K562 (cell line): ENCODE data around the gene SCIN. TPM values are rescaled to one million over a fixed set of nuclear protein-coding genes. Genes with fewer than 3 reads are reported as not detected.

ENCODE experiments used
- ATAC-seq: fragments of 200-7000 bp; cut with Tn5 transposase; 3 replicates; pipeline ENCODE4 v1.9.1; 2020; ENCODE audit warnings: moderate library complexity
- BruUV-seq: library from RNA; stranded (reverse); fragments of 400-500 nt; replicated peaks from 2 replicates; lab custom pipeline; 2021; lab: Mats Ljungman, UMichigan
- CTCF ChIA-PET: fragments of 300-600 bp; formaldehyde crosslinking; extraction: SDS; loops from one replicate; lab custom pipeline; 2021; ENCODE audit warnings: low intra/inter-chr PET ratio; lab: Yijun Ruan, JAX
- POLR2A ChIA-PET: fragments of 300-600, 350-650 bp; sonication (Branson Sonifier 250); formaldehyde crosslinking; extraction: SDS; loops from one replicate; lab custom pipeline; 2021; ENCODE audit warnings: antibody characterized with exemption, inconsistent platforms; lab: Yijun Ruan, JAX
- DNase-seq, 4 experiments: peaks; one replicate each; pipeline versions ENCODE4 v3.0.0 to v3.0.0-alpha.2; 2011 to 2018; ENCODE audit warnings: low spot score in 3 of 4, mixed read lengths in 3 of 4; ENCODE audit errors: extremely low read depth in 1 of 4
- FAIRE-seq: peaks from 2 replicates; lab custom pipeline; 2011; peaks lifted over from hg19 to GRCh38; lab: Jason Lieb, UNC
- H2AFZ ChIP-seq: 2 replicates; pipeline ENCODE4 v1.6.0; 2011; ENCODE audit warnings: low read depth, low read length, control low read depth, inconsistent platforms
- H3K27ac ChIP-seq: fragments of 200-600 bp; 3 replicates; pipeline ENCODE4 v1.8.0; 2011; ENCODE audit warnings: low read depth, mild to moderate bottlenecking, control low read depth, inconsistent platforms, low read length, moderate library complexity, mixed read lengths; ENCODE audit errors: extremely low read depth
- H3K27me3 ChIP-seq, 2 experiments: fragments of 300-600 bp in 1 of 2; 2 replicates in 1 of 2; 3 replicates in 1 of 2; pipeline versions ENCODE4 v1.6.0 to v1.8.0; 2011; ENCODE audit warnings: inconsistent platforms in 2 of 2, low read length in 2 of 2, mild to moderate bottlenecking in 1 of 2, mixed read lengths in 1 of 2, moderate library complexity in 1 of 2; ENCODE audit not compliant: control insufficient read depth in 2 of 2, insufficient read depth in 2 of 2
- H3K36me3 ChIP-seq: fragments of 300-600 bp; 3 replicates; pipeline ENCODE4 v1.8.0; 2011; ENCODE audit warnings: mild to moderate bottlenecking, low read length, inconsistent platforms; ENCODE audit not compliant: control insufficient read depth, insufficient read depth
- H3K4me1 ChIP-seq, 2 experiments: fragments of 200-600 bp in 1 of 2; replicated peaks in 1 of 2; 2 replicates in 1 of 2; 3 replicates in 1 of 2; pipeline versions ENCODE4 v1.5.1 to v1.8.0; 2011; ENCODE audit warnings: inconsistent platforms in 2 of 2, low read length in 2 of 2, mild to moderate bottlenecking in 1 of 2, mixed read lengths in 1 of 2, moderate library complexity in 1 of 2; ENCODE audit not compliant: control insufficient read depth in 2 of 2, insufficient read depth in 2 of 2
- H3K4me2 ChIP-seq: 2 replicates; pipeline ENCODE4 v1.6.1; 2011; ENCODE audit warnings: low read length, control low read depth, inconsistent platforms, mixed read lengths; ENCODE audit not compliant: insufficient read depth
- H3K4me3 ChIP-seq: fragments of 200-600 bp; sonication (generic), shearing (Covaris generic); 2 replicates; pipeline ENCODE4 v1.5.1; 2016; ENCODE audit warnings: control low read depth, inconsistent platforms
- H3K79me2 ChIP-seq: fragments of 200-600 bp; 3 replicates; pipeline ENCODE4 v1.8.0; 2011; ENCODE audit warnings: low read length, inconsistent platforms; ENCODE audit not compliant: control insufficient read depth, insufficient read depth
- H3K9ac ChIP-seq, 2 experiments: 2 replicates each; pipeline versions ENCODE4 v1.6.0 to v1.6.1; 2011; ENCODE audit warnings: low read depth in 2 of 2, low read length in 2 of 2, control low read depth in 1 of 2, inconsistent platforms in 1 of 2, mild to moderate bottlenecking in 1 of 2, mixed read lengths in 1 of 2; ENCODE audit not compliant: insufficient read depth in 1 of 2
- H3K9me1 ChIP-seq: one replicate; pipeline ENCODE4 v1.6.0; 2011; ENCODE audit warnings: inconsistent platforms, mild to moderate bottlenecking, low read length, moderate library complexity; ENCODE audit not compliant: control insufficient read depth, insufficient read depth
- H3K9me3 ChIP-seq: replicated peaks from 2 replicates; pipeline ENCODE4 v1.5.1; 2011; ENCODE audit warnings: low read depth, low read length, inconsistent platforms; ENCODE audit not compliant: control insufficient read depth, insufficient read depth
- H4K20me1 ChIP-seq: replicated peaks from 2 replicates; pipeline ENCODE4 v1.6.1; 2011; ENCODE audit warnings: low read length, inconsistent platforms, mixed read lengths; ENCODE audit not compliant: control insufficient read depth, insufficient read depth
- ATF2 ChIP-seq: sonication (generic); formaldehyde crosslinking; IDR thresholded peaks from 2 replicates; pipeline ENCODE4 v1.8.1; 2022; ENCODE audit warnings: missing genetic modification reagents
- BACH1 ChIP-seq: fragments of 200-800 bp; sonication (Bioruptor generic); IDR thresholded peaks from 2 replicates; pipeline ENCODE4 v1.6.1; 2016; ENCODE audit warnings: missing genetic modification characterization, missing compliant biosample characterization
- CBFA2T3 ChIP-seq: fragments of 450-650 bp; IDR thresholded peaks from 2 replicates; pipeline ENCODE4 v1.6.1; 2017
- CCNT2 ChIP-seq: IDR thresholded peaks from 2 replicates; pipeline ENCODE4 v1.6.1; 2011; ENCODE audit warnings: borderline replicate concordance, low read depth, mild to moderate bottlenecking, moderate library complexity, mixed read lengths, low read length; ENCODE audit not compliant: insufficient read length; ENCODE audit errors: extremely low read depth
- EGR1 ChIP-seq: fragments of 450-650 bp; conservative IDR thresholded peaks from 2 replicates; pipeline ENCODE4 v1.6.1; 2017; ENCODE audit warnings: mild to moderate bottlenecking
- HDAC1 ChIP-seq, 2 experiments: fragments of 450-650 bp; IDR thresholded peaks; 2 replicates each; pipeline ENCODE4 v1.6.1; 2016 to 2017; ENCODE audit warnings: inconsistent platforms in 1 of 2, mild to moderate bottlenecking in 1 of 2, moderate library complexity in 1 of 2
- KDM1A ChIP-seq, 2 experiments: fragments of 450-650 bp; IDR thresholded peaks; 2 replicates each; pipeline ENCODE4 v1.6.1; 2016; ENCODE audit warnings: mild to moderate bottlenecking in 2 of 2
- RCOR1 ChIP-seq, 2 experiments: IDR thresholded peaks; 2 replicates each; pipeline ENCODE4 v1.6.1; 2012; ENCODE audit warnings: low read depth in 2 of 2, low read length in 2 of 2, borderline replicate concordance in 1 of 2, improper control_type of control experiment in 1 of 2
- SFPQ ChIP-seq: fragments of 200-400 bp; formaldehyde crosslinking; IDR thresholded peaks from 2 replicates; pipeline ENCODE4 v1.6.1; 2017; ENCODE audit warnings: mild to moderate bottlenecking, low read depth, low read length, moderate library complexity
- TEAD4 ChIP-seq, 2 experiments: sonication (generic) in 1 of 2; formaldehyde crosslinking in 1 of 2; IDR thresholded peaks; 2 replicates each; pipeline versions ENCODE4 v1.6.1 to v1.8.0; 2012 to 2022; ENCODE audit warnings: borderline replicate concordance in 1 of 2, inconsistent platforms in 1 of 2, low read length in 1 of 2, mild to moderate bottlenecking in 1 of 2, missing genetic modification reagents in 1 of 2
- WHSC1 ChIP-seq: IDR thresholded peaks from one replicate; pipeline ENCODE4 v1.6.1; 2012; ENCODE audit warnings: low read length, control low read depth, inconsistent platforms
- ZNF124 ChIP-seq: sonication (generic); formaldehyde crosslinking; IDR thresholded peaks from 2 replicates; pipeline ENCODE4 v1.8.1; 2022; ENCODE audit warnings: missing genetic modification reagents
- ZNF239 ChIP-seq: fragments of 250-450 bp; sonication (Bioruptor Pico); IDR thresholded peaks from 2 replicates; pipeline ENCODE4 v1.4.0; 2020; ENCODE audit warnings: mild to moderate bottlenecking
- WGBS: fragments of 100-300 bp; shearing (Covaris generic); methylation state at CpG from one replicate; pipeline ENCODE4 v1.1.6; 2016; ENCODE audit warnings: low coverage, mixed read lengths; ENCODE audit not compliant: insufficient coverage; ENCODE audit errors: missing lambda C conversion rate; 5-methylcytosine and 5-hydroxymethylcytosine counted together
- in situ Hi-C: fragments of 300-500 bp; cut with MboI; formaldehyde crosslinking; loops from 4 replicates; pipeline ENCODE4 v1.15.0; 2018; ENCODE audit warnings: inconsistent platforms, mixed read lengths
- intact Hi-C: fragments of 100-400 bp; cut with micrococcal nuclease; formaldehyde crosslinking; loops from 2 replicates; pipeline ENCODE4 v1.14.2; 2022
- polyA plus RNA-seq, 8 experiments: library from polyadenylated mRNA; depleted of rRNA in 4 of 8; stranded (reverse) in 5 of 8; unstranded in 3 of 8; fragments of >200 nt; fragmentation: Nextera tagmentation in 2 of 8; fragmentation: Illumina TruSeq in 1 of 8; extraction: Ambion mirVana in 2 of 8; extraction: Trizol in 1 of 8; gene quantifications; 2 replicates each; pipeline versions ENCODE4 v1.2.1 to v1.2.3, GENCODE V29; 2011 to 2014; ENCODE audit warnings: inconsistent platforms in 1 of 8, missing spikeins in 1 of 8
- total RNA-seq, 7 experiments: library from RNA; depleted of rRNA in 6 of 7; stranded (reverse); fragments of >200 nt in 6 of 7; fragmentation: Illumina TruSeq in 2 of 7; extraction: Trizol in 2 of 7; gene quantifications; 2 replicates each; pipeline versions ENCODE4 v1.2.1 to v1.2.3, GENCODE V29; 2011 to 2021; ENCODE audit warnings: low replicate concordance in 1 of 7

The SCIN gene
- total and polyA plus RNA-seq, 9 of the 15 experiments (the other 6 are each of a cell fraction or from before 2014, with no cell fraction given): 0.67 to 18.2 (median 10.6) TPM

- intact Hi-C loops: no loop called here
- no peaks in the 10 kb centered on the region for H3K27me3 ChIP-seq
- no peaks in the 10 kb centered on the region for H3K9me3 ChIP-seq
- H3K27ac ChIP-seq: no peak overlapping the region
- no peaks in the 10 kb centered on the region for H4K20me1 ChIP-seq
- no peak for TF ChIP-seq ZNF124 (CRISPR knock-in tag)
- 0 out of 4 replicates have a peak, but pooled peaks of 1 of the 2 experiments have one; percentile 17 for TF ChIP-seq HDAC1 (IDR thresholded peaks at IDR 0.05)
- no peak for TF ChIP-seq EGR1
- TF ChIP-seq TEAD4 (IDR thresholded peaks at IDR 0.05; ENCODE audit: low read length): peak; percentile 51
- TF ChIP-seq TEAD4 (CRISPR knock-in tag; IDR thresholded peaks at IDR 0.05; ENCODE audit: borderline replicate concordance): no peak
- peak in 1 of 2 experiments; percentile 67; a peak in 1 of 4 replicates for TF ChIP-seq RCOR1 (IDR thresholded peaks at IDR 0.05; ENCODE audit: borderline replicate concordance in 1 of 2, low read depth in 2 of 2, low read length in 2 of 2)
- peak; percentile 76 to 77 for TF ChIP-seq KDM1A (IDR thresholded peaks at IDR 0.05)
- no peak for TF ChIP-seq BACH1 (tag)
- peak; percentile 52 for TF ChIP-seq CBFA2T3
- no peak for TF ChIP-seq WHSC1
- no peak for TF ChIP-seq ATF2 (CRISPR knock-in tag)
- TF ChIP-seq CCNT2: peak; percentile 31
- TF ChIP-seq SFPQ: no peak
- TF ChIP-seq ZNF239 (CRISPR knock-in tag): no peak
- TF ChIP-seq, all 486 proteins: peak for 6
- Histone ChIP-seq H3K4me2 (no peak overlapping the region), H3K9ac (no peak overlapping the region), H3K4me1 (peaks cover 0 to 8% of the 10 kb centered on the region in 2 experiments; a peak in 2 of 5 replicates), H2AFZ (no peak overlapping the region), H3K4me3 (no peak overlapping the region), H3K9me1 (no peaks in the 10 kb centered on the region), H3K36me3 (0 out of 3 replicates have a peak, but pooled peaks cover 2% of the 10 kb centered on the region), H3K79me2 (no peaks in the 10 kb centered on the region)
- FAIRE-seq: no peak
- in situ Hi-C loops: no loop called here
- BruUV-seq: no TSS peak
- POLR2A ChIA-PET: interaction anchor here (0.8 to 2.4 kb wide), 2 partner anchors 11 to 38 kb away, joined by 3 to 8 read pairs; no protein-coding TSS in a partner anchor
- WGBS: 6% methylated on average over 4 of the region's 4 CpGs
- no peak for ATAC-seq
- CTCF ChIA-PET: interaction anchor here (0.6 kb wide), 1 partner anchor 520 kb away, joined by 8 read pairs; no protein-coding TSS in a partner anchor
- no peak for DNase-seq
Observed at GRCh38 chr7:12625836-12626235, 55.3 kb downstream of the SCIN start.
